Endothelial cell of umbilical vein (primary cell): Measurements from ENCODE around the gene TRAF3IP1. TPM values are rescaled to one million over a fixed set of nuclear protein-coding genes. Genes with fewer than 3 reads are reported as not detected.

Experiments used
- BruUV-seq: library from RNA; stranded (reverse); fragments of 400-500 nt; replicated peaks from 2 replicates; lab custom pipeline; 2021; lab: Mats Ljungman, UMichigan
- CTCF ChIA-PET: fragments of 300-600, 350-600 bp; sonication (Branson Sonifier 250); formaldehyde crosslinking; loops from one replicate; lab custom pipeline; 2021; ENCODE audit warnings: antibody characterized with exemption, inconsistent platforms; lab: Charles Lee
- POLR2A ChIA-PET: fragments of 300-600, 350-600 bp; sonication (Branson Sonifier 250); formaldehyde crosslinking; loops from one replicate; lab custom pipeline; 2021; ENCODE audit warnings: antibody characterized with exemption, inconsistent platforms; lab: Charles Lee
- DNase-seq: peaks from one replicate; pipeline ENCODE4 v3.0.0-alpha.2; 2011; ENCODE audit warnings: low read depth, low spot score
- FAIRE-seq: peaks from 2 replicates; lab custom pipeline; 2011; peaks lifted over from hg19 to GRCh38; lab: Jason Lieb, UNC
- H2AFZ ChIP-seq: 2 replicates; pipeline ENCODE4 v1.6.0; 2012; ENCODE audit warnings: low read depth, low read length, control low read depth, inconsistent platforms
- H3K27ac ChIP-seq: 2 replicates; pipeline ENCODE4 v1.5.1; 2011; ENCODE audit warnings: low read depth, mild to moderate bottlenecking, control low read depth, low read length, moderate library complexity; ENCODE audit not compliant: insufficient read depth
- H3K27me3 ChIP-seq, 2 experiments: 2 replicates each; pipeline versions ENCODE4 v1.6.0 to v1.6.1; 2011; ENCODE audit warnings: low read length in 2 of 2, mixed read lengths in 1 of 2; ENCODE audit not compliant: control insufficient read depth in 2 of 2, insufficient read depth in 2 of 2
- H3K36me3 ChIP-seq, 2 experiments: 2 replicates in 1 of 2; 3 replicates in 1 of 2; pipeline ENCODE4 v1.5.1; 2011; ENCODE audit warnings: low read length in 2 of 2, mild to moderate bottlenecking in 1 of 2, moderate library complexity in 1 of 2; ENCODE audit not compliant: control insufficient read depth in 2 of 2, insufficient read depth in 2 of 2; ENCODE audit errors: extremely low read depth in 1 of 2
- H3K4me1 ChIP-seq: 3 replicates; pipeline ENCODE4 v1.5.1; 2011; ENCODE audit warnings: mild to moderate bottlenecking, low read length; ENCODE audit not compliant: control insufficient read depth, insufficient read depth; ENCODE audit errors: extremely low read depth
- H3K4me2 ChIP-seq: 2 replicates; pipeline ENCODE4 v1.6.1; 2011; ENCODE audit warnings: low read length, control low read depth, mixed read lengths; ENCODE audit not compliant: insufficient read depth
- H3K4me3 ChIP-seq, 3 experiments: fragments of 200-600 bp in 1 of 3; sonication (generic), shearing (Covaris generic) in 1 of 3; replicated peaks in 1 of 3; 2 replicates each; pipeline ENCODE4 v1.5.1; 2011 to 2016; ENCODE audit warnings: control low read depth in 3 of 3, low read length in 3 of 3, mild to moderate bottlenecking in 2 of 3, inconsistent platforms in 1 of 3, low read depth in 1 of 3, moderate library complexity in 1 of 3; ENCODE audit not compliant: insufficient read depth in 1 of 3
- H3K79me2 ChIP-seq: 2 replicates; pipeline ENCODE4 v1.6.0; 2012; ENCODE audit warnings: low read length, inconsistent platforms; ENCODE audit not compliant: control insufficient read depth, insufficient read depth
- H3K9ac ChIP-seq: replicated peaks from 2 replicates; pipeline ENCODE3; 2011; ENCODE audit warnings: low read length, control low read depth; ENCODE audit not compliant: insufficient read depth; ENCODE audit errors: extremely low read depth
- H3K9me1 ChIP-seq: replicated peaks from 3 replicates; pipeline ENCODE4 v1.6.0; 2011; ENCODE audit warnings: mild to moderate bottlenecking, low read length; ENCODE audit not compliant: control insufficient read depth, insufficient read depth; ENCODE audit errors: extremely low read depth
- H3K9me3 ChIP-seq: replicated peaks from 2 replicates; pipeline ENCODE4 v1.5.1; 2012; ENCODE audit warnings: low read length, inconsistent platforms; ENCODE audit not compliant: control insufficient read depth, insufficient read depth
- H4K20me1 ChIP-seq: replicated peaks from 2 replicates; pipeline ENCODE3; 2011; ENCODE audit warnings: mild to moderate bottlenecking, low read length; ENCODE audit not compliant: control insufficient read depth, insufficient read depth; ENCODE audit errors: extremely low read depth
- CTCF ChIP-seq, 2 donors: IDR thresholded peaks; 1 replicate in 1 of 2; 2 replicates in 1 of 2; pipeline ENCODE4 v1.5.1; 2011; ENCODE audit warnings: low read length in 2 of 2, mild to moderate bottlenecking in 2 of 2, moderate library complexity in 2 of 2, control low read depth in 1 of 2, inconsistent platforms in 1 of 2, low read depth in 1 of 2; ENCODE audit not compliant: insufficient read depth in 1 of 2; ENCODE audit errors: extremely low read depth in 1 of 2
- EZH2 ChIP-seq: IDR thresholded peaks from 2 replicates; pipeline ENCODE4 v1.6.1; 2012; ENCODE audit warnings: borderline replicate concordance, low read depth, mild to moderate bottlenecking, moderate library complexity, low read length, inconsistent platforms; ENCODE audit not compliant: severe bottlenecking
- FOS ChIP-seq: IDR thresholded peaks from 2 replicates; pipeline ENCODE4 v1.6.1; 2011; ENCODE audit warnings: mild to moderate bottlenecking, low read length, moderate library complexity, borderline replicate concordance; ENCODE audit not compliant: insufficient read depth
- GATA2 ChIP-seq: IDR thresholded peaks from 2 replicates; pipeline ENCODE4 v1.7.0; 2011; ENCODE audit warnings: low read depth, mild to moderate bottlenecking, moderate library complexity, mixed read lengths, low read length; ENCODE audit not compliant: insufficient read length, insufficient read depth
- JUN ChIP-seq: IDR thresholded peaks from 2 replicates; pipeline ENCODE4 v1.6.1; 2011; ENCODE audit warnings: borderline replicate concordance, low read depth; ENCODE audit not compliant: insufficient read length, insufficient read depth
- MAX ChIP-seq: IDR thresholded peaks from 2 replicates; pipeline ENCODE4 v1.6.1; 2011; ENCODE audit not compliant: insufficient read depth, insufficient read length
- MYC ChIP-seq: IDR thresholded peaks from one replicate; pipeline ENCODE4 v1.6.1; 2011; ENCODE audit warnings: mild to moderate bottlenecking, low read depth, low read length
- POLR2A ChIP-seq: IDR thresholded peaks from 2 replicates; pipeline ENCODE4 v1.6.1; 2012; ENCODE audit warnings: low read depth, mild to moderate bottlenecking, control low read depth, low read length
- POLR2AphosphoS5 ChIP-seq: IDR thresholded peaks from 2 replicates; pipeline ENCODE4 v1.6.1; 2012; ENCODE audit warnings: low read depth, mild to moderate bottlenecking, control low read depth, low read length, moderate library complexity; ENCODE audit not compliant: insufficient read depth
- dilution Hi-C: fragments of 300-500 bp; cut with MboI; formaldehyde crosslinking; loops from one replicate; pipeline ENCODE4 v1.15.0; 2019; ENCODE audit warnings: low sequenced_read_pairs; ENCODE audit not compliant: extremely low pct_ligation_motif_present
- intact Hi-C: fragments of 100-400 bp; cut with micrococcal nuclease; formaldehyde crosslinking; loops from one replicate; pipeline ENCODE4 v1.10.0; 2022
- polyA plus RNA-seq, 4 experiments: library from polyadenylated mRNA; depleted of rRNA in 3 of 4; stranded (reverse) in 3 of 4; unstranded in 1 of 4; fragments of >200 nt; gene quantifications; 2 replicates each; pipeline versions ENCODE4 v1.2.1 to v1.2.3, GENCODE V29; 2011 to 2012; ENCODE audit warnings: missing spikeins in 1 of 4
- total RNA-seq: library from RNA; stranded (reverse); gene quantifications from 2 replicates; pipeline ENCODE4 v1.2.3, GENCODE V29; 2021

The TRAF3IP1 gene
- total and polyA plus RNA-seq, 2 donors (not counting 3 experiments of a cell fraction or from before 2014, with no cell fraction given): 3.4 to 15.9 TPM

- H3K9me1 ChIP-seq: no peaks in the 10 kb centered on the region
- FAIRE-seq: no peak
- ChIA-PET CTCF (interaction anchor here (0.6 to 1.2 kb wide), 4 partner anchors 8 to 422 kb away, joined by 3 to 8 read pairs (median 3); no protein-coding TSS in a partner anchor), POLR2A (no interaction called here)
- DNase-seq: no peak
- H3K79me2 ChIP-seq: no peaks in the 10 kb centered on the region
- H3K4me2 ChIP-seq: no peak overlapping the region
- H4K20me1 ChIP-seq: no peaks in the 10 kb centered on the region
- H3K4me1 ChIP-seq: no peaks in the 10 kb centered on the region
- H3K4me3 ChIP-seq: no peak overlapping the region
- no peak for TF ChIP-seq POLR2AphosphoS5
- TF ChIP-seq JUN: no peak
- no peak for TF ChIP-seq FOS
- H3K9ac ChIP-seq: no peak overlapping the region
- no peaks in the 10 kb centered on the region for H3K27me3 ChIP-seq
- no TSS peak for BruUV-seq
- intact Hi-C loops: no loop called here
- no peaks in the 10 kb centered on the region for H3K9me3 ChIP-seq
- no peak overlapping the region for H2AFZ ChIP-seq
- dilution Hi-C loops: loop anchor here (25.0 kb wide), 1 partner anchor 100 kb away; no protein-coding TSS in a partner anchor
- no peak overlapping the region for H3K27ac ChIP-seq
- H3K36me3 ChIP-seq: peaks cover 0 to 3% of the 10 kb centered on the region in 2 experiments
These were observed 42.3 kb downstream of the TRAF3IP1 start for GRCh38 chr2:238362626-238363025.

- Histone ChIP-seq H4K20me1 (no peaks in the 10 kb centered on the region), H3K4me3 (no peak overlapping the region), H3K4me1 (no peaks in the 10 kb centered on the region), H3K79me2 (no peaks in the 10 kb centered on the region), H3K4me2 (no peak overlapping the region), H3K27me3 (no peaks in the 10 kb centered on the region), H3K9ac (no peak overlapping the region), H3K9me1 (no peaks in the 10 kb centered on the region), H3K27ac (no peak overlapping the region), H3K36me3 (no peaks in the 10 kb centered on the region), H2AFZ (no peak overlapping the region), H3K9me3 (no peaks in the 10 kb centered on the region)
- intact Hi-C loops: loop anchor here (1.0 to 10.0 kb wide), 2 partner anchors 93 to 225 kb away; no protein-coding TSS in a partner anchor
- ChIA-PET POLR2A (no interaction called here), CTCF (interaction anchor here (1.0 to 5.8 kb wide), 7 partner anchors 12 to 418 kb away, joined by 4 to 104 read pairs (median 27); no protein-coding TSS in a partner anchor)
- FAIRE-seq: no peak
- no peak for TF ChIP-seq POLR2A
- TF ChIP-seq FOS: no peak
- no peak for TF ChIP-seq CTCF (IDR thresholded peaks at IDR 0.05; ENCODE audit: extremely low read depth in 1 of 2, insufficient read depth in 1 of 2, low read depth in 1 of 2, low read length in 2 of 2)
- TF ChIP-seq GATA2: no peak
- TF ChIP-seq POLR2AphosphoS5: no peak
- TF ChIP-seq JUN: no peak
- no peak for TF ChIP-seq MAX
- TF ChIP-seq MYC: no peak
- no peak for TF ChIP-seq EZH2
- dilution Hi-C loops: loop anchor here (25.0 kb wide), 1 partner anchor 93 kb away; no protein-coding TSS in a partner anchor
- no peak for DNase-seq
- BruUV-seq: no TSS peak
These were observed 49.3 kb downstream of the TRAF3IP1 start for GRCh38 chr2:238369591-238370040.
